Endodermal cell (in vitro differentiated cells): Measurements from ENCODE around the gene SCARF2. TPM values are rescaled to one million over a fixed set of nuclear protein-coding genes. Genes with fewer than 3 reads are reported as not detected.

Source experiments
- DNase-seq: peaks from one replicate; pipeline ENCODE4 v3.0.0-alpha.2; 2017
- H3K27ac ChIP-seq: 2 replicates; pipeline ENCODE4 v1.5.1; 2013; ENCODE audit warnings: mild to moderate bottlenecking, low read depth, low read length, moderate library complexity
- H3K27me3 ChIP-seq: 2 replicates; pipeline ENCODE4 v1.6.1; 2013; ENCODE audit warnings: mild to moderate bottlenecking, low read length, moderate library complexity; ENCODE audit not compliant: insufficient read depth, control insufficient read depth, poor library complexity, severe bottlenecking
- H3K36me3 ChIP-seq: 2 replicates; pipeline ENCODE4 v1.7.0; 2013; ENCODE audit warnings: mild to moderate bottlenecking, low read length, moderate library complexity; ENCODE audit not compliant: control insufficient read depth, insufficient read depth
- H3K4me1 ChIP-seq: one replicate; pipeline ENCODE4 v1.7.0; 2013; ENCODE audit warnings: low read length; ENCODE audit not compliant: control insufficient read depth, insufficient read depth
- H3K4me3 ChIP-seq: 2 replicates; pipeline ENCODE4 v1.5.1; 2013; ENCODE audit warnings: mild to moderate bottlenecking, low read length, moderate library complexity
- H3K9ac ChIP-seq: 2 replicates; pipeline ENCODE4 v1.6.1; 2013; ENCODE audit warnings: mild to moderate bottlenecking, low read length, moderate library complexity; ENCODE audit not compliant: poor library complexity, severe bottlenecking; ENCODE audit errors: extremely low read depth
- H3K9me3 ChIP-seq: 2 replicates; pipeline ENCODE4 v1.6.1; 2013; ENCODE audit warnings: mild to moderate bottlenecking, low read length, moderate library complexity; ENCODE audit not compliant: control insufficient read depth
- H3K27ac Mint-ChIP-seq: 2 replicates; pipeline ENCODE4 v1.8.0; 2020; ENCODE audit warnings: mixed read lengths
- H3K27me3 Mint-ChIP-seq: 2 replicates; pipeline ENCODE4 v1.8.0; 2021; ENCODE audit warnings: mild to moderate bottlenecking, mixed read lengths; ENCODE audit not compliant: insufficient read depth
- H3K36me3 Mint-ChIP-seq: 2 replicates; pipeline ENCODE4 v1.8.0; 2020; ENCODE audit warnings: low read depth, mixed read lengths
- H3K4me1 Mint-ChIP-seq: 2 replicates; pipeline ENCODE4 v1.8.0; 2020; ENCODE audit warnings: mixed read lengths
- H3K4me3 Mint-ChIP-seq: 2 replicates; pipeline ENCODE4 v1.8.0; 2020; ENCODE audit warnings: mild to moderate bottlenecking, moderate library complexity, mixed read lengths
- H3K9me3 Mint-ChIP-seq: 2 replicates; pipeline ENCODE4 v1.8.0; 2020; ENCODE audit warnings: mild to moderate bottlenecking, mixed read lengths
- CTCF ChIP-seq: fragments of 200-600 bp; sonication (generic); conservative IDR thresholded peaks from 2 replicates; pipeline ENCODE4 v1.5.0; 2021; ENCODE audit warnings: antibody characterized with exemption, mild to moderate bottlenecking
- WGBS, 2 experiments: methylation state at CpG; one replicate each; pipeline versions ENCODE4 v1.1.5 to v1.1.7; 2013; ENCODE audit warnings: missing lambda C conversion rate in 2 of 2, mixed read lengths in 1 of 2; ENCODE audit not compliant: insufficient coverage in 1 of 2, insufficient read length in 1 of 2; 5-methylcytosine and 5-hydroxymethylcytosine counted together
- total RNA-seq, 2 donors: library from RNA; stranded (reverse); fragmentation: NEBNext Ultra II Directional in 1 of 2; extraction: Animal tissue kit (Norgen Biotek cat#: 25700) in 1 of 2; gene quantifications; 2 replicates in 1 of 2; 3 replicates in 1 of 2; pipeline ENCODE4 v1.2.1, GENCODE V29; 2021

Gene SCARF2
- total RNA-seq, 2 donors from 2014 or later = 19.8 to 20.3 TPM

- Mint-ChIP-seq H3K4me3 (no peak overlapping the region), H3K27me3 (peaks cover 11% of the 10 kb centered on the region), H3K36me3 (no peaks in the 10 kb centered on the region), H3K9me3 (peaks cover 8% of the 10 kb centered on the region), H3K4me1 (no peaks in the 10 kb centered on the region), H3K27ac (no peak overlapping the region)
- peak; percentile 10 for DNase-seq
- no peak for TF ChIP-seq CTCF
- H3K9ac ChIP-seq = no peak overlapping the region
- H3K9me3 ChIP-seq = peaks cover 5% of the 10 kb centered on the region
- no peak overlapping the region for H3K4me3 ChIP-seq
- no peak overlapping the region for H3K27ac ChIP-seq
- H3K36me3 ChIP-seq = no peaks in the 10 kb centered on the region
- H3K4me1 ChIP-seq = no peaks in the 10 kb centered on the region
- no peaks in the 10 kb centered on the region for H3K27me3 ChIP-seq
Observed at GRCh38 chr22:20388200-20388599, 49.4 kb downstream of the SCARF2 start.

DNA sequence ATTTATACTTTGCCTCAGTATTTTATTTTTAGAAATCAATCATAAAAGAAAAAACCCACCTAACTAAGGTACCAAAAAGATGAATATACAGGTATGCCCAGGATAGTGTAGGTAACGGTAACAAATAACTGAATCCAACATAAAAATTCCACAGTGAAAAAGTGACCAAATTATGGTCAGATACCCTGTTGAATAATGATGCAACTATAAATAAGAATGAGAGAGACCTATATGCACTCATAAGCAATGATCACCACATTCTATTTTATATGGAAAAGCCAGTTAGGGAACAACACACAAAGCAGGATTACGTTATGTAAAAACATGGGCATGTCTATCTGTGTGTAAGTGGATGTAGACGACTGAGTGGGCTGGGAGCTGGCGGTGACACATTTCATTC, 50.7 kb downstream of the SCARF2 start:
- no peaks in the 10 kb centered on the region for H3K36me3 Mint-ChIP-seq
- Histone ChIP-seq H3K9ac (no peak overlapping the region), H3K9me3 (peaks cover 5% of the 10 kb centered on the region), H3K4me1 (no peaks in the 10 kb centered on the region), H3K36me3 (no peaks in the 10 kb centered on the region), H3K27me3 (no peaks in the 10 kb centered on the region), H3K27ac (no peak overlapping the region), H3K4me3 (no peak overlapping the region)
- no peak for TF ChIP-seq CTCF
- H3K27me3 Mint-ChIP-seq = peaks cover 12% of the 10 kb centered on the region
- no peak overlapping the region for H3K27ac Mint-ChIP-seq
- no peak overlapping the region for H3K4me3 Mint-ChIP-seq
- no peaks in the 10 kb centered on the region for H3K4me1 Mint-ChIP-seq
- H3K9me3 Mint-ChIP-seq = peaks cover 4% of the 10 kb centered on the region
- no peak for DNase-seq
- 94 to 100% methylated on average over 1 to 2 of the region's 4 CpGs for WGBS, 2 experiments

DNA sequence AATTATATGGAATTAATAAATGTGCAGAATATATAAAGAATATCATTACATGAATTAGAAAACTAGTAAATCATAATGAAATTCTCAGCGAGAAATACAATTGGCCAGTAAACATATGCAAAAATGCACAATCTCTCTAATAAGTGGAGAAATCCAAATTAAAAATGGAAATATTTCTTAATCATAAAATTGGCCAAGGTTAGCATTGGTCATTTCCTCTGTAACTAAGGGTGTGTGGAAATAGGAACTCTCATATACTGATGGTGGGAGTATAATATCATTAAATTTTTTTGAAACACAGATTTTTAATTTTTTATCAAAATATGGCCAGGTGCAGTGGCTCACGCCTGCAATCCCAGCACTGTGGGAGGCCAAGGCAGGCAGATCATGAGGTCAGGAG, 51.3 kb downstream of the SCARF2 start:
- H3K4me1 ChIP-seq = no peaks in the 10 kb centered on the region
- TF ChIP-seq CTCF = no peak
- H3K4me3 Mint-ChIP-seq = no peak overlapping the region
- peaks cover 11% of the 10 kb centered on the region for H3K27me3 Mint-ChIP-seq
- H3K27me3 ChIP-seq = no peaks in the 10 kb centered on the region
- no peaks in the 10 kb centered on the region for H3K36me3 ChIP-seq
- H3K4me1 Mint-ChIP-seq = peaks cover 3% of the 10 kb centered on the region
- peaks cover 4% of the 10 kb centered on the region for H3K9me3 Mint-ChIP-seq
- no peak overlapping the region for H3K9ac ChIP-seq
- H3K27ac ChIP-seq = no peak overlapping the region
- H3K27ac Mint-ChIP-seq = no peak overlapping the region
- no peaks in the 10 kb centered on the region for H3K36me3 Mint-ChIP-seq
- 71 to 92% methylated on average over 1 to 2 of the region's 2 CpGs for WGBS, 2 experiments
- DNase-seq = no peak
- no peak overlapping the region for H3K4me3 ChIP-seq
- peaks cover 5% of the 10 kb centered on the region for H3K9me3 ChIP-seq
